ENCODE measurements around the gene BGN. TPM values are rescaled to one million over a fixed set of nuclear protein-coding genes. Genes with fewer than 3 reads are reported as not detected.

BGN gene
- total and polyA plus RNA-seq, 10 of the 15 experiments (the other 5 are each of a cell fraction or from before 2014, with no cell fraction given), result 0.06 to 0.18 (median 0.12) TPM; not detected in 7

GRCh38 chrX:153517423-153517822, 22.6 kb downstream of the BGN start, which contains the start of gene ATP2B3 (continued):
- no peak for TF ChIP-seq ZBTB11 (CRISPR knock-in tag; IDR thresholded peaks at IDR 0.05)
- no peak for TF ChIP-seq PML (IDR thresholded peaks at IDR 0.05; ENCODE audit: low read length)
- no peak for TF ChIP-seq PBX3 (IDR thresholded peaks at IDR 0.05; ENCODE audit: insufficient replicate concordance, low read depth, low read length)
- TF ChIP-seq EP300 (IDR thresholded peaks at IDR 0.05; ENCODE audit: borderline replicate concordance in 1 of 2, control insufficient read depth in 1 of 2, low read depth in 2 of 2, low read length in 2 of 2), result no peak
- TF ChIP-seq ETV6 (conservative IDR thresholded peaks at IDR 0.05 in 1 of 2, IDR thresholded peaks at IDR 0.05 in 1 of 2; ENCODE audit: borderline replicate concordance in 1 of 2, low read depth in 1 of 2), result no peak
- TF ChIP-seq ZNF24 (IDR thresholded peaks at IDR 0.05), result no peak
- TF ChIP-seq HDGF (IDR thresholded peaks at IDR 0.05), result no peak
- no peak for TF ChIP-seq USF2 (IDR thresholded peaks at IDR 0.05; ENCODE audit: borderline replicate concordance, low read depth, low read length)
- no peak for TF ChIP-seq NRF1 (conservative IDR thresholded peaks at IDR 0.05; ENCODE audit: low read depth, low read length)
- TF ChIP-seq ZZZ3 (IDR thresholded peaks at IDR 0.05; ENCODE audit: control insufficient read depth, insufficient read length, low read depth), result no peak
- no peak for TF ChIP-seq STAT3 (IDR thresholded peaks at IDR 0.05; ENCODE audit: low read depth, low read length)
- no peak for TF ChIP-seq HDAC2 (IDR thresholded peaks at IDR 0.05)

Data from GM12878 (cell line).